GM23338 (cell line): Measurements from ENCODE around the gene GNS. TPM values are rescaled to one million over a fixed set of nuclear protein-coding genes. Genes with fewer than 3 reads are reported as not detected.

Experiments used
- ATAC-seq: fragments of 200-7000 bp; cut with Tn5 transposase; 3 replicates; pipeline ENCODE4 v1.9.1; 2020
- DNase-seq: peaks from one replicate; pipeline ENCODE4 v3.0.0-alpha.2; 2015; ENCODE audit warnings: low spot score
- H2AFZ ChIP-seq: fragments of 200-600 bp; sonication (generic); 2 replicates; pipeline ENCODE4 v1.8.0; 2016; ENCODE audit warnings: antibody characterized with exemption, mild to moderate bottlenecking, moderate library complexity
- H3F3A ChIP-seq: fragments of 200-600 bp; sonication (generic); replicated peaks from 2 replicates; pipeline ENCODE4 v1.8.0; 2017; ENCODE audit warnings: antibody characterized with exemption, mixed run types, low read depth
- H3K27ac ChIP-seq: fragments of 200-600 bp; sonication (generic); 2 replicates; pipeline ENCODE4 v1.6.1; 2016; ENCODE audit warnings: low read depth
- H3K27me3 ChIP-seq: fragments of 200-600 bp; sonication (generic); 2 replicates; pipeline ENCODE4 v1.8.0; 2016; ENCODE audit warnings: mild to moderate bottlenecking, mixed run types, moderate library complexity; ENCODE audit not compliant: insufficient read depth
- H3K36me3 ChIP-seq: fragments of 200-600 bp; sonication (generic); 2 replicates; pipeline ENCODE4 v1.8.0; 2016; ENCODE audit warnings: mild to moderate bottlenecking; ENCODE audit not compliant: insufficient read depth
- H3K4me1 ChIP-seq: fragments of 200-600 bp; sonication (generic); 2 replicates; pipeline ENCODE4 v1.8.0; 2016; ENCODE audit warnings: mild to moderate bottlenecking, moderate library complexity; ENCODE audit not compliant: insufficient read depth
- H3K4me2 ChIP-seq: fragments of 200-600 bp; sonication (generic); 2 replicates; pipeline ENCODE4 v1.7.1; 2017; ENCODE audit warnings: mixed run types
- H3K4me3 ChIP-seq: fragments of 200-600 bp; sonication (generic); 2 replicates; pipeline ENCODE4 v1.6.1; 2016; ENCODE audit warnings: mixed run types
- H3K79me2 ChIP-seq: fragments of 200-600 bp; sonication (generic); replicated peaks from 2 replicates; pipeline ENCODE4 v1.8.0; 2017; ENCODE audit warnings: mild to moderate bottlenecking; ENCODE audit not compliant: insufficient read depth
- H3K9me2 ChIP-seq: fragments of 200-600 bp; sonication (generic); 2 replicates; pipeline ENCODE4 v1.8.0; 2017; ENCODE audit not compliant: insufficient read depth
- H4K20me1 ChIP-seq: fragments of 200-600 bp; sonication (generic); replicated peaks from 2 replicates; pipeline ENCODE4 v1.8.0; 2017; ENCODE audit warnings: mild to moderate bottlenecking; ENCODE audit not compliant: insufficient read depth
- H3K27ac Mint-ChIP-seq: 2 replicates; pipeline ENCODE4 v1.8.0; 2020; ENCODE audit warnings: inconsistent platforms, mild to moderate bottlenecking, moderate library complexity, mixed read lengths
- H3K27me3 Mint-ChIP-seq: 3 replicates; pipeline ENCODE4 v1.8.0; 2022; ENCODE audit warnings: low read depth, mild to moderate bottlenecking, moderate library complexity, mixed read lengths, inconsistent platforms; ENCODE audit not compliant: insufficient read depth, poor library complexity
- H3K36me3 Mint-ChIP-seq: 3 replicates; pipeline ENCODE4 v1.8.0; 2021; ENCODE audit warnings: low read depth, mild to moderate bottlenecking, inconsistent platforms, moderate library complexity, mixed read lengths
- H3K4me1 Mint-ChIP-seq: 3 replicates; pipeline ENCODE4 v1.8.0; 2020; ENCODE audit warnings: mild to moderate bottlenecking, inconsistent platforms, mixed read lengths
- H3K4me3 Mint-ChIP-seq: 3 replicates; pipeline ENCODE4 v1.8.0; 2021; ENCODE audit warnings: moderate library complexity, mild to moderate bottlenecking, inconsistent platforms, mixed read lengths
- H3K9me3 Mint-ChIP-seq: 3 replicates; pipeline ENCODE4 v1.8.0; 2020; ENCODE audit warnings: moderate library complexity, mild to moderate bottlenecking, inconsistent platforms, mixed read lengths
- CREB1 ChIP-seq: fragments of 250-450 bp; sonication (Bioruptor Pico); IDR thresholded peaks from 2 replicates; pipeline ENCODE4 v1.5.0; 2020; ENCODE audit warnings: low read depth, mild to moderate bottlenecking, moderate library complexity
- CTCF ChIP-seq, 2 experiments: fragments of 200-600 bp in 1 of 2; sonication (generic) in 1 of 2; conservative IDR thresholded peaks; 2 replicates each; pipeline versions ENCODE4 v1.5.1 to v1.6.1; 2016 to 2017; ENCODE audit warnings: antibody characterized with exemption in 2 of 2, low read depth in 2 of 2, mild to moderate bottlenecking in 2 of 2, moderate library complexity in 1 of 2
- ETS1 ChIP-seq: IDR thresholded peaks from 2 replicates; pipeline ENCODE4 v1.6.1; 2016; ENCODE audit warnings: antibody characterized with exemption
- EZH2 ChIP-seq: fragments of 200-600 bp; sonication (generic); IDR thresholded peaks from one replicate; pipeline ENCODE4 v1.8.0; 2017; ENCODE audit warnings: antibody characterized with exemption, mild to moderate bottlenecking, low read depth; ENCODE audit not compliant: unreplicated experiment
- EZH2phosphoT487 ChIP-seq: fragments of 200-600 bp; sonication (generic); IDR thresholded peaks from one replicate; pipeline ENCODE4 v1.8.1; 2018; ENCODE audit warnings: antibody characterized with exemption; ENCODE audit not compliant: unreplicated experiment
- JUNB ChIP-seq: IDR thresholded peaks from one replicate; pipeline ENCODE4 v1.6.1; 2016; ENCODE audit warnings: antibody characterized with exemption; ENCODE audit not compliant: unreplicated experiment
- NANOG ChIP-seq: IDR thresholded peaks from 2 replicates; pipeline ENCODE4 v1.6.1; 2016; ENCODE audit warnings: antibody characterized with exemption, borderline replicate concordance
- POLR2AphosphoS5 ChIP-seq: IDR thresholded peaks from 2 replicates; pipeline ENCODE4 v1.6.1; 2016; ENCODE audit warnings: antibody characterized with exemption, low read depth
- REST ChIP-seq: IDR thresholded peaks from one replicate; pipeline ENCODE4 v1.6.1; 2018; ENCODE audit warnings: antibody characterized with exemption; ENCODE audit not compliant: unreplicated experiment
- STAT1 ChIP-seq: IDR thresholded peaks from one replicate; pipeline ENCODE4 v1.6.1; 2016; ENCODE audit warnings: antibody characterized with exemption; ENCODE audit not compliant: unreplicated experiment
- ZNF114 ChIP-seq: fragments of 250-450 bp; sonication (Bioruptor Pico); IDR thresholded peaks from 2 replicates; pipeline ENCODE4 v1.5.0; 2020; ENCODE audit warnings: mild to moderate bottlenecking, moderate library complexity
- ZNF331 ChIP-seq: fragments of 250-450 bp; sonication (Bioruptor Pico); IDR thresholded peaks from 2 replicates; pipeline ENCODE4 v1.5.0; 2020; ENCODE audit warnings: low read depth, mild to moderate bottlenecking, moderate library complexity
- ZNF462 ChIP-seq: fragments of 250-450 bp; sonication (Bioruptor Pico); IDR thresholded peaks from 2 replicates; pipeline ENCODE4 v1.5.0; 2020; ENCODE audit warnings: mild to moderate bottlenecking, moderate library complexity
- polyA plus RNA-seq: library from polyadenylated mRNA; unstranded; fragments of >200 nt; fragmentation: Nextera tagmentation; extraction: Ambion mirVana; gene quantifications from 2 replicates; pipeline ENCODE4 v1.2.1, GENCODE V29; 2016
- total RNA-seq: library from RNA; depleted of rRNA; stranded (reverse); fragments of >200 nt; shearing (Covaris generic); gene quantifications from 2 replicates; pipeline ENCODE4 v1.2.3, GENCODE V29; 2014

The GNS gene
- total and polyA plus RNA-seq, 2 experiments from 2014 or later = 12.3 to 34.9 TPM

GRCh38 chr12:64773386-64773785, 14.2 kb upstream of the GNS start:
- Histone ChIP-seq H3K4me3 (no peak overlapping the region), H2AFZ (no peak overlapping the region), H3K4me1 (no peaks in the 10 kb centered on the region), H3K27me3 (no peaks in the 10 kb centered on the region; the same call in 1 of the 2 replicates), H3K9me2 (no peaks in the 10 kb centered on the region), H3K36me3 (no peaks in the 10 kb centered on the region), H3F3A (no peaks in the 10 kb centered on the region), H3K27ac (no peak overlapping the region), H4K20me1 (no peaks in the 10 kb centered on the region), H3K4me2 (no peak overlapping the region), H3K79me2 (no peaks in the 10 kb centered on the region)
- no peak overlapping the region for H3K27ac Mint-ChIP-seq
- H3K9me3 Mint-ChIP-seq = peaks cover 19% of the 10 kb centered on the region; the same call in 2 of the 3 replicates
- no peak overlapping the region for H3K4me3 Mint-ChIP-seq
- no peaks in the 10 kb centered on the region; the same call in 2 of the 3 replicates for H3K36me3 Mint-ChIP-seq
- no peaks in the 10 kb centered on the region; the same call in 2 of the 3 replicates for H3K4me1 Mint-ChIP-seq
- DNase-seq (no peak), ATAC-seq (no peak)
- peaks cover 5% of the 10 kb centered on the region for H3K27me3 Mint-ChIP-seq
- TF ChIP-seq EZH2phosphoT487 (no peak), REST (no peak), ZNF462 (CRISPR knock-in tag) (no peak), ZNF331 (CRISPR knock-in tag) (no peak), NANOG (no peak), JUNB (no peak), ZNF114 (CRISPR knock-in tag) (no peak), ETS1 (no peak), EZH2 (no peak), POLR2AphosphoS5 (no peak), CREB1 (CRISPR knock-in tag) (no peak), CTCF (conservative IDR thresholded peaks at IDR 0.05; ENCODE audit: low read depth in 2 of 2) (no peak), STAT1 (no peak)
